Activated T-helper 2 cell treated with anti-CD3 and anti-CD28 coated beads, Interferon-gamma antibody, Interleukin-2, Interleukin-4, amounts not matched to agents 10 μg/mL and 5 μg/mL and 100 μg/mL, durations not matched to agents 14 hours and 24 hours and 36 hours (primary cell): Measurements from ENCODE around the gene DENND1A. TPM values are rescaled to one million over a fixed set of nuclear protein-coding genes. Genes with fewer than 3 reads are reported as not detected.
"Not testable (repeated sequence)": the region's sequence is repeated elsewhere in the genome, so short reads cannot be mapped to it uniquely, and the experiment has no call there.

Experiments
- DNase-seq: peaks from one replicate; pipeline ENCODE4 v3.0.0; 2021; ENCODE audit warnings: low spot score
- H3K27ac Mint-ChIP-seq: one replicate; pipeline ENCODE4 v1.8.0; 2021; ENCODE audit warnings: mixed read lengths
- H3K27me3 Mint-ChIP-seq: one replicate; pipeline ENCODE4 v1.8.0; 2021; ENCODE audit warnings: low read depth, mixed read lengths
- H3K36me3 Mint-ChIP-seq: one replicate; pipeline ENCODE4 v1.8.0; 2021; ENCODE audit warnings: low read depth, mixed read lengths
- H3K4me1 Mint-ChIP-seq: one replicate; pipeline ENCODE4 v1.8.0; 2021; ENCODE audit warnings: low read depth, mixed read lengths
- H3K4me3 Mint-ChIP-seq: one replicate; pipeline ENCODE4 v1.8.0; 2021; ENCODE audit warnings: low read depth, mild to moderate bottlenecking, moderate library complexity, mixed read lengths
- H3K9me3 Mint-ChIP-seq: one replicate; pipeline ENCODE4 v1.8.0; 2021; ENCODE audit warnings: mixed read lengths
- intact Hi-C: fragments of 100-400 bp; cut with micrococcal nuclease; formaldehyde crosslinking; loops from one replicate; pipeline ENCODE4 v1.15.1; 2023
- total RNA-seq: library from RNA; stranded (reverse); gene quantifications from 2 replicates; pipeline ENCODE4 v1.2.3, GENCODE V29; 2022

The DENND1A gene
- total RNA-seq, 1 donor from 2014 or later, result 20.0 TPM

DNA sequence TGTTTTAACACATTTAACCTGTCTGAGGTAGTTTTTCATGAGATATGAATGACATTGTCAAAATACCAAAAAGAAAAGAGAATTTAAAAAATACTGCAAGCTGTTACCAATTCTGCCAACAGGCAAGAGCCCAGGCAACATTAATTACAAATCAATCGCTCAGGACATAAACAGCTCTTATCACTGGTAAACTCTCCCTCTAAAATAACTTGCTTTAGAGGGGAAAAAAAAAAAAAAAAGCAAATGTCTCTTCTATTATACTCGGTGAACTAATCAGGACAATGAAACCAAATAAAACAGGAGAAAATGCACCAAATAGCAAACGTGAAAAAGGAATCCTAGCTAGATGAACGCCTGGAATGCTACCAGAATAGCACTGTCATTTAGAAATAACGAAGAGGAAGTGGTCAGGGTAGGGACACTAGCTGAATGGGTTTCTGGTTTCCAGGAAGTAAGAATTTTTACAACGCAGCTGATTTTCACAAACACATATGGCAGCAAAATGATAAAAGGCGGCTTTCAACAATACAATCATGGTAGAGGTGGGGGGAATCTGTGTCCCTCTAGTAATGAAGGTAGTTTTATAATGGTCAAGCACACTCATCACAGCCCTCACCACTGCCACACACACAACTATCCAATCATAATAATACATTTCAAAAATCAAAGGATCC is 94.9 kb downstream of the DENND1A start:
- peaks cover 2% of the 10 kb centered on the region for H3K27me3 Mint-ChIP-seq
- peaks cover 6% of the 10 kb centered on the region for H3K36me3 Mint-ChIP-seq
- H3K4me3 Mint-ChIP-seq, result no peak overlapping the region
- peaks cover 18% of the 10 kb centered on the region for H3K9me3 Mint-ChIP-seq
- intact Hi-C loops, result no loop called here
- no peak overlapping the region for H3K27ac Mint-ChIP-seq
- H3K4me1 Mint-ChIP-seq, result peaks cover 17% of the 10 kb centered on the region
- no peak for DNase-seq

DNA sequence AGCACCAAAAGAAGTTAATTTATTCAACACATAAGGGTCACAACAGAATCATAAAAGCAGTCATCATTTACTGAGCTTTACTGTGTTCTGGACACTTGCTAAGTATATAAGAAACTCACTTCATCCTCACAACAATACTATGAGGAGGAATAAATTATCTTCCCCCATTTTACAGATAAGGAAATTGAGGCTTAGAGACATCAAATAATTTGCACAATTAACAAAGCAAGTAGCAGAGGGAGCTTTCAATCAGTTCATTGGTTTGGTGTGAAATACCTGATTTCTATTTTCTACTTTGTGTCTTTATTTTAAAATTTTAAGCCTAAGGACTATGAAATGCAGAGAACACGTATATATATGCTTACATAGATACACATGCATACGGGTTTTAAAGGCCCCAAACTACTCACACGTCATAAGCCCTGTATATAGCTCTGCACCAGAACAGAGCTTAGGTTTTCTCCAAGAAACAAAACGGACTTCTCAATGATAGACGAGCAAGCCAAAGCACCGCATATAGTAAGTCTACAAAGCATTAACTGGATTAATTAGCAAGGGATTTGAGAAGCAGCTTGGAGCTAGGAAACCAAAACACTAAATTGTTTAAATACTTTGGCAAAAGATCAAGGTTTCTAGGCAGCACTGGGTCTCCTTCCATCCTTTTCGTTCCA is 95.6 kb downstream of the DENND1A start:
- Mint-ChIP-seq H3K4me1 (peaks cover 17% of the 10 kb centered on the region), H3K27me3 (peaks cover 2% of the 10 kb centered on the region), H3K36me3 (peaks cover 7% of the 10 kb centered on the region), H3K4me3 (no peak overlapping the region), H3K9me3 (peaks cover 25% of the 10 kb centered on the region), H3K27ac (no peak overlapping the region)
- intact Hi-C loops, result no loop called here
- DNase-seq, result no peak

GRCh38 chr9:123832858-123833650 is 96.9 kb downstream of the DENND1A start:
- Mint-ChIP-seq H3K27me3 (peaks cover 2% of the 10 kb centered on the region), H3K27ac (no peak overlapping the region), H3K9me3 (peaks cover 38% of the 10 kb centered on the region), H3K4me3 (no peak overlapping the region), H3K36me3 (peaks cover 15% of the 10 kb centered on the region), H3K4me1 (peaks cover 17% of the 10 kb centered on the region)
- intact Hi-C loops, result no loop called here
- no peak for DNase-seq

- DNase-seq, result no peak
- Mint-ChIP-seq H3K36me3 (peaks cover 18% of the 10 kb centered on the region), H3K9me3 (peaks cover 47% of the 10 kb centered on the region), H3K27me3 (peaks cover 1% of the 10 kb centered on the region), H3K4me3 (no peak overlapping the region), H3K4me1 (peaks cover 17% of the 10 kb centered on the region), H3K27ac (no peak overlapping the region)
- intact Hi-C loops, result no loop called here
These were observed 97.8 kb downstream of the DENND1A start for GRCh38 chr9:123832176-123832575.

GRCh38 chr9:123828449-123828848 is 101.5 kb downstream of the DENND1A start:
- DNase-seq, result no peak
- Mint-ChIP-seq H3K4me3 (no peak overlapping the region), H3K27ac (no peak overlapping the region), H3K9me3 (peaks cover 50% of the 10 kb centered on the region), H3K4me1 (peaks cover 6% of the 10 kb centered on the region), H3K36me3 (peaks cover 18% of the 10 kb centered on the region), H3K27me3 (peaks cover 3% of the 10 kb centered on the region)
- intact Hi-C loops, result no loop called here

- intact Hi-C loops, result no loop called here
- Mint-ChIP-seq H3K9me3 (peaks cover 35% of the 10 kb centered on the region), H3K4me3 (no peak overlapping the region), H3K27ac (no peak overlapping the region), H3K27me3 (peaks cover 3% of the 10 kb centered on the region), H3K4me1 (peaks cover 7% of the 10 kb centered on the region), H3K36me3 (peaks cover 12% of the 10 kb centered on the region)
- DNase-seq, result no peak
These were observed 104.4 kb downstream of the DENND1A start for GRCh38 chr9:123825342-123826060.

DNA sequence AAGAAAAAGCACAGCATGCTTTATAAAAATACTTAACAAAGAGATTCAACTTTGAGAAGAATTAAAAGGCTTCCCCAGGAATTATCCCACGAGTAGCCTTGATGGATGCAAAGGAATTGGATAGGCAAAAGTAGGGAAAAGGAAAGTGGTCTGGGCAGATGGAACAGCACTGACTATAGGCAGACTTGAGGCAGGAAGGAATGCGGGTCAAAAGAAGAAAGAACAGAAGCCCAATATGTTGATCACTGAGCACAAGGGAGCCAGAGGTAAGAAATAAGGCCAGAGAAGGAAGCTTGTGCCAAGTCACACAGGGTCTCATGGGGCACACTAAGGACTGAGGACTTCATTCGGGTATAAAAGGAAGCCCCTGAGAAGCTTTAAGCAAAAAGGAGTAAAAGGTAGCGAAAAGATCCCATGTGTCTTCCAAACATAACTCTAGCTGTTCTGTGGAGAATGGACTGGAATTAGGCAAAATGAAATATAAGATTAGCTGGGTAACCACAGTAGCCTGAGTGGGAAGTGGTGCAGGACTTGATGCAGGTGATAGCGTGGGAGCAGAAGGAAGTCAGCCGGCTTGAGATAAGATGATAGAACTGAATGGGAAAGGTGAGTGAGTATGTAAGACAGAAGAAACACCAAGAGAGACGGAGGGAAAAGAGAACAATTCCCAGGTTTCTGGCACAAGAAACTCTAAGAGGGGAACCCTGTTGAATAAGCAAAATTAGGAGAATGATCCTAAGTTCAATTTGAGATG is 106.6 kb downstream of the DENND1A start:
- H3K36me3 Mint-ChIP-seq, result peaks cover 6% of the 10 kb centered on the region
- H3K4me1 Mint-ChIP-seq, result peaks cover 7% of the 10 kb centered on the region
- peaks cover 15% of the 10 kb centered on the region for H3K9me3 Mint-ChIP-seq
- no peak for DNase-seq
- no peak overlapping the region for H3K27ac Mint-ChIP-seq
- H3K4me3 Mint-ChIP-seq, result no peak overlapping the region
- H3K27me3 Mint-ChIP-seq, result peaks cover 3% of the 10 kb centered on the region
- intact Hi-C loops, result no loop called here

- peaks cover 3% of the 10 kb centered on the region for H3K9me3 Mint-ChIP-seq
- H3K36me3 Mint-ChIP-seq, result no peaks in the 10 kb centered on the region
- peaks cover 7% of the 10 kb centered on the region for H3K4me1 Mint-ChIP-seq
- DNase-seq, result no peak
- H3K4me3 Mint-ChIP-seq, result no peak overlapping the region
- intact Hi-C loops, result no loop called here
- no peak overlapping the region for H3K27ac Mint-ChIP-seq
- H3K27me3 Mint-ChIP-seq, result peaks cover 3% of the 10 kb centered on the region
These were observed 108.3 kb downstream of the DENND1A start for GRCh38 chr9:123821619-123822018.

DNA sequence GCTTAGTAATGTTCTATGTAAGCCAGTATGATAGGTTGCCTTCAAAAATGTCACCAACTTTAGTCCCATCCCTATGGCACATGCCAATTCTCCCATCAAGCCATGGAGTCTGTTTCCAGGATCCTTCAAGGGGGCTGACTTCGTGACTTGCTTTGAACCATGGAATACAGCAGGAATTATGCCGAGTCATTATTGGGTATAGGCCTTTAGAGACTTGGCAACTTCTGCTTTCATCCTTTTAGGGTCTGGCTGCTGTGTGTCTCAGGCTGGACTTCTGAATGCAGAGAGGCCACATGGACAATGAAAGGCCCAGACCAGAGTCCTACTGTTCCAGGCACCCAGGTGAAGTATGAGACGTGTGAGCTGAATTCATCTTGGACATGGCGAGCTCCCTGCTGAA is 109.8 kb downstream of the DENND1A start:
- Mint-ChIP-seq H3K4me1 (peaks cover 7% of the 10 kb centered on the region), H3K36me3 (no peaks in the 10 kb centered on the region), H3K27ac (no peak overlapping the region), H3K4me3 (no peak overlapping the region), H3K27me3 (peaks cover 5% of the 10 kb centered on the region), H3K9me3 (no peaks in the 10 kb centered on the region)
- intact Hi-C loops, result no loop called here
- no peak for DNase-seq

DNA sequence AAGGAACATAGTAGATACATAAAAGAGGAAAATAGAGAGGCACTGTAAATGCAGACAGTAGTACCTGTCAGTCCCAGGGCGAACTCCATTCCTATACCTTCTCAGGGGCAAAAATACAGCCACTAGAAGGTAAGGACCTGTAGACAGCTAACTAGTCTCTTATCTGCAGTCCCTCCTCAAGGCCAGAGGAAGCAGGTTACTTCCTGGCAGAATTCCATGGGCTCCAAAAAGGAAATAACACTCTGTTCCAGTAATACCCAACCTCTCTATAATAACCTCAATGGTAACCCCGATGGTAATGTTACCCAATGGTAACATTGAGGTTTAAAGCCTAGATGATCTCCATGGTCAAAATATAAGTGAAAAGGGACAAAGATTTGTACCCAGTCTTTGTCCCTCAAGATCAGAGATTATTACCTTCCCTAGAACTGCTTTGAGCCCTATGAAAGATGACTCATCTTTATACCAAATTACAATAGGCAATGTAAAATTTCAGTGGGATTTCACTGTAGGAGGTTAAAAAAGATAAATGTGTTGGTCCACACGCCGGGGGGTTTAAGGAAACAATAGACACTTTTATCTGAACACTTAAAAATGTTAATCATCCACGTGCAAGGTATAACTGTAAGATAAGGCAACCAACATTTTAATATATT is 113.0 kb downstream of the DENND1A start:
- no peak for DNase-seq
- no peaks in the 10 kb centered on the region for H3K4me1 Mint-ChIP-seq
- intact Hi-C loops, result no loop called here
- no peak overlapping the region for H3K27ac Mint-ChIP-seq
- no peaks in the 10 kb centered on the region for H3K9me3 Mint-ChIP-seq
- no peak overlapping the region for H3K4me3 Mint-ChIP-seq
- no peaks in the 10 kb centered on the region for H3K36me3 Mint-ChIP-seq
- peaks cover 3% of the 10 kb centered on the region for H3K27me3 Mint-ChIP-seq

DNA sequence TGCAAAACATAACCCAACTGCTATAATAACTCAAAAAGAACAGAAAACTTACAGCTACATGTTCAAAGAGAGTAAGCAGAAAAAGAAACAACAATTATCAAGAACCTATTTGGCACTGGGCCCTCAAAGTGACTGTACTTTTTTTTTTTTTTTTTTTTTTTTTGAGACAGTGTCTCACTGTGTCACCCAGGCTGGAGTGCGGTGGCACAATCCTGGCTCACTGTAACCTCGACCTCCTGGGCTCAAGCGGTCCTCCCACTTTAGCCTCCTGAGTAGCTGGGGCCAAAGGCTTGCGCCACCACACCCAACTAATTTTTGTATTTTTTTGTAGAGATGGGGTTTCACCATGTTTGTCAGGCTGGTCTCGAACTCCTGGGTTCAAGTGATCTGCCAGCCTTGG is 114.1 kb downstream of the DENND1A start:
- H3K4me1 Mint-ChIP-seq, H3K9me3 Mint-ChIP-seq, H3K27me3 Mint-ChIP-seq, intact Hi-C loops, DNase-seq, H3K4me3 Mint-ChIP-seq, H3K36me3 Mint-ChIP-seq, H3K27ac Mint-ChIP-seq: not testable (repeated sequence)

GRCh38 chr9:123814496-123814895 is 115.4 kb downstream of the DENND1A start:
- H3K9me3 Mint-ChIP-seq, result no peaks in the 10 kb centered on the region
- H3K27ac Mint-ChIP-seq, result no peak overlapping the region
- no peaks in the 10 kb centered on the region for H3K36me3 Mint-ChIP-seq
- H3K27me3 Mint-ChIP-seq, result peaks cover 3% of the 10 kb centered on the region
- intact Hi-C loops, result no loop called here
- DNase-seq, result no peak
- no peaks in the 10 kb centered on the region for H3K4me1 Mint-ChIP-seq
- no peak overlapping the region for H3K4me3 Mint-ChIP-seq
